ENCODE data around the gene NHERF2.

DNA sequence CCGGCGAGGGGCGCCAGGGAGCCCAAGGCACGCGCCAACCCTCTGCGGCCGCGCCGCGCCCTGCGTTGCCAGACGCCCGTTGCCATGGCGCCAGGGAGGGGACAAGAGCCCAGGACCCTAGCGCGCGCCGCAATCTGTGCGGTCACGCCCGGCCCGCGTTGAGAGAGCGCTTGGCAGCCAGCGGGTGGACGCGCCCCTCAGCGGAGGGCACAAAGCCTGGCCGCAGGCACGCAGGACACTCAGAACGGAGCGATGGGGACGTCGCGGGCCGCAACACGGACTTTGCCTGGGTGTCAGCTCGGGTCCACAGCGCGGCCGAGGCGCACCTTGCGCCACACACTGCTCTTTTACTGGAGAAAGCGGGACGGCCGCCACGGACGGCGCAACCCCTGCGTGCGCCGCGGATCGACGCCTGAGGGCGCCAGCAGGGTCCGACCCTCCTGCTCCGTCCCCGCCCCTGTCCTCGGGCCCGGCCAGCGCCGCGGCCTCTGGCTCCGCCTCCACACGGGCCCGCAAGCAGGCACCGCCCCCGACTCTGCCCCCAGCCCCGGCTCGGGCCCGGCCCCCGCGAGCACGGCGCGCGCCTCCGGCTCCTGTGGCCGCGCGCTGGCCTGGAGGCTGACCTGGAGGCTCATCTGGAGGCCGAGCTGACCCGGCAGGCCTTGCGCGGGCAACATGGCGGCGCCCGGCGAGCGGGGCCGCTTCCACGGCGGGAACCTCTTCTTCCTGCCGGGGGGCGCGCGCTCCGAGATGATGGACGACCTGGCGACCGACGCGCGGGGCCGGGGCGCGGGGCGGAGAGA is 43.0 kb upstream of the NHERF2 start, which contains the start of gene GFER:
- TF ChIP-seq FOXM1 (IDR thresholded peaks at IDR 0.05; ENCODE audit: borderline replicate concordance): peak; percentile 59; the same call in 1 of the 2 replicates
- no peak for TF ChIP-seq SP1 (IDR thresholded peaks at IDR 0.05)
- TF ChIP-seq TARDBP (IDR thresholded peaks at IDR 0.05): peak; percentile 38; the same call in 1 of the 2 replicates
- TF ChIP-seq SUZ12 (IDR thresholded peaks at IDR 0.05): no peak
- no peak for TF ChIP-seq HDGF (IDR thresholded peaks at IDR 0.05; ENCODE audit: borderline replicate concordance)
- TF ChIP-seq FOXA1 (IDR thresholded peaks at IDR 0.05): no peak
- TF ChIP-seq, protein P1, sequence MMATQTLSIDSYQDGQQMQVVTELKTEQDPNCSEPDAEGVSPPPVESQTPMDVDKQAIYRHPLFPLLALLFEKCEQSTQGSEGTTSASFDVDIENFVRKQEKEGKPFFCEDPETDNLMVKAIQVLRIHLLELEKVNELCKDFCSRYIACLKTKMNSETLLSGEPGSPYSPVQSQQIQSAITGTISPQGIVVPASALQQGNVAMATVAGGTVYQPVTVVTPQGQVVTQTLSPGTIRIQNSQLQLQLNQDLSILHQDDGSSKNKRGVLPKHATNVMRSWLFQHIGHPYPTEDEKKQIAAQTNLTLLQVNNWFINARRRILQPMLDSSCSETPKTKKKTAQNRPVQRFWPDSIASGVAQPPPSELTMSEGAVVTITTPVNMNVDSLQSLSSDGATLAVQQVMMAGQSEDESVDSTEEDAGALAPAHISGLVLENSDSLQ (IDR thresholded peaks at IDR 0.05): no peak
- no peak for TF ChIP-seq BHLHE40 (IDR thresholded peaks at IDR 0.05; ENCODE audit: borderline replicate concordance)
- TF ChIP-seq NFRKB (IDR thresholded peaks at IDR 0.05): no peak
